Neural progenitor cell (in vitro differentiated cells): ENCODE results near the gene PGLYRP3.
"Not testable (repeated sequence)": the region's sequence is repeated elsewhere in the genome, so short reads cannot be mapped to it uniquely, and the experiment has no call there.

Source experiments
- CTCF ChIP-seq: fragments of 200-600 bp; sonication (generic); IDR thresholded peaks from 2 replicates; pipeline ENCODE4 v1.5.1; 2017; ENCODE audit warnings: antibody characterized with exemption, mild to moderate bottlenecking
- EZH2phosphoT487 ChIP-seq: fragments of 200-600 bp; sonication (generic); IDR thresholded peaks from 2 replicates; pipeline ENCODE4 v1.6.1; 2017; ENCODE audit warnings: antibody characterized with exemption

- not testable (repeated sequence) for TF ChIP-seq CTCF, EZH2phosphoT487
Observed at GRCh38 chr1:153316013-153316412, 3.3 kb upstream of the PGLYRP3 start.
